ENCODE measurements around the gene SMYD3. TPM values are rescaled to one million over a fixed set of nuclear protein-coding genes. Genes with fewer than 3 reads are reported as not detected.

The SMYD3 gene
- total RNA-seq, 4 donors from 2014 or later = 10.5 to 36.4 (median 22.5) TPM

DNA sequence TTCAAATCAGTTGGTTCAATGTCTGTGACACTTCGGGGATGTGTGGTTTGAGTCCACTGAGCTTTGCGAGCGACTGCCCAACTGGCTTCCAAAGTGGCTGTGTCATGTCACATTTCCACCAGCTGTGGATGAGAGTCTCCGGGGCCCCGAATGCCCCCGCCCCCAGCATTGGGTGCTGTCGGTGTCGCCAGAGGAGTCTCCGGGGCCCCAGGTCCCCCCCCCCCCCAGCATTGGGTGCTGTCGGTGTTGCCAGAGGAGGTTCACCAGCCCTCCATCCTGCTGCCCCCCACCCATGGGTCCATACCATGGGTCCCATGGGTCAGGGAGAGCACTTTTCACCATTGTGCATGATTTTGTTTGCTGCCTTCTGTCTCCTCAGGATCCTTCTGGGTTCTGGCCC is 9.0 kb upstream of the SMYD3 start:
- Histone ChIP-seq H3K27me3 (no peaks in the 10 kb centered on the region), H3K36me3 (no peaks in the 10 kb centered on the region), H3K4me1 (no peaks in the 10 kb centered on the region), H3K4me3 (no peak overlapping the region), H3K27ac (no peak overlapping the region), H3K9me3 (peaks cover 0 to 7% of the 10 kb centered on the region in 2 donors)
- no peak for DNase-seq
- intact Hi-C loops (cut with DNase I; ENCODE audit: low total_unique reads) = no loop called here
- TF ChIP-seq, protein P1, sequence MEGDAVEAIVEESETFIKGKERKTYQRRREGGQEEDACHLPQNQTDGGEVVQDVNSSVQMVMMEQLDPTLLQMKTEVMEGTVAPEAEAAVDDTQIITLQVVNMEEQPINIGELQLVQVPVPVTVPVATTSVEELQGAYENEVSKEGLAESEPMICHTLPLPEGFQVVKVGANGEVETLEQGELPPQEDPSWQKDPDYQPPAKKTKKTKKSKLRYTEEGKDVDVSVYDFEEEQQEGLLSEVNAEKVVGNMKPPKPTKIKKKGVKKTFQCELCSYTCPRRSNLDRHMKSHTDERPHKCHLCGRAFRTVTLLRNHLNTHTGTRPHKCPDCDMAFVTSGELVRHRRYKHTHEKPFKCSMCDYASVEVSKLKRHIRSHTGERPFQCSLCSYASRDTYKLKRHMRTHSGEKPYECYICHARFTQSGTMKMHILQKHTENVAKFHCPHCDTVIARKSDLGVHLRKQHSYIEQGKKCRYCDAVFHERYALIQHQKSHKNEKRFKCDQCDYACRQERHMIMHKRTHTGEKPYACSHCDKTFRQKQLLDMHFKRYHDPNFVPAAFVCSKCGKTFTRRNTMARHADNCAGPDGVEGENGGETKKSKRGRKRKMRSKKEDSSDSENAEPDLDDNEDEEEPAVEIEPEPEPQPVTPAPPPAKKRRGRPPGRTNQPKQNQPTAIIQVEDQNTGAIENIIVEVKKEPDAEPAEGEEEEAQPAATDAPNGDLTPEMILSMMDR (IDR thresholded peaks at IDR 0.05) = no peak
- no peak for TF ChIP-seq POLR2A (IDR thresholded peaks at IDR 0.05)

DNA sequence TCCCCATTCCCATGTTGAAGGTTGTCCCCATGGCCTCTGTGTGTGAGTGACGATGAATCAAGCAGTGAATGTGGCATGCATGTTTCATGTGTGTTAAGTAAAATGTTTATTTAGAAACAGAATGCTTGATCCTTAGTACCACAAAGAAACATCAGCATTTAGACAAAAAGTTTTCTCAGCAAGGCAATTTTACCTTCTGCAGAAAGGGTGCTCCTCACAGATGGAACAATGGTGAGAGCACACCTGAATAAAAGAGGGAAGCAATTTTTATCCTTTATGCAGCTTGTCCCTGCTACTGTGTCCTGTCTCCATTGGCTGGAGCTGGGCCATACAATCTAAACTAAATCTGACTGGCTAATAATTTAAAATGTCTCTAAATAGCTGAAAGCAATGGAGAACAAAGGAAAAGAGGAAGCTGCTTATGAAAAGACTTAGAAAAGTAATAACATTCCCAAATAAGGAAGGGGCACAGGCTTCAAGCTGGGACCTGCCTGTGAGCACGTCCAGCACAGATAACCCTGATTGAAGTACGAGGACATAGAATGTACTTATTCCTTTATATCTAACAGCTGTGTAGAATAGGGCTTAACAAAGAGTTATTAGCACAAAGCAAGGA is 8.4 kb upstream of the SMYD3 start:
- DNase-seq = no peak
- no peaks in the 10 kb centered on the region for H3K27me3 ChIP-seq
- TF ChIP-seq, protein P1 (IDR thresholded peaks at IDR 0.05) = no peak
- no peak for TF ChIP-seq POLR2A (IDR thresholded peaks at IDR 0.05)
- intact Hi-C loops (cut with DNase I; ENCODE audit: low total_unique reads) = no loop called here
- no peaks in the 10 kb centered on the region for H3K4me1 ChIP-seq
- H3K9me3 ChIP-seq = peaks cover 0 to 7% of the 10 kb centered on the region in 2 donors
- no peak overlapping the region for H3K4me3 ChIP-seq
- H3K27ac ChIP-seq = no peak overlapping the region
- H3K36me3 ChIP-seq = no peaks in the 10 kb centered on the region

DNA sequence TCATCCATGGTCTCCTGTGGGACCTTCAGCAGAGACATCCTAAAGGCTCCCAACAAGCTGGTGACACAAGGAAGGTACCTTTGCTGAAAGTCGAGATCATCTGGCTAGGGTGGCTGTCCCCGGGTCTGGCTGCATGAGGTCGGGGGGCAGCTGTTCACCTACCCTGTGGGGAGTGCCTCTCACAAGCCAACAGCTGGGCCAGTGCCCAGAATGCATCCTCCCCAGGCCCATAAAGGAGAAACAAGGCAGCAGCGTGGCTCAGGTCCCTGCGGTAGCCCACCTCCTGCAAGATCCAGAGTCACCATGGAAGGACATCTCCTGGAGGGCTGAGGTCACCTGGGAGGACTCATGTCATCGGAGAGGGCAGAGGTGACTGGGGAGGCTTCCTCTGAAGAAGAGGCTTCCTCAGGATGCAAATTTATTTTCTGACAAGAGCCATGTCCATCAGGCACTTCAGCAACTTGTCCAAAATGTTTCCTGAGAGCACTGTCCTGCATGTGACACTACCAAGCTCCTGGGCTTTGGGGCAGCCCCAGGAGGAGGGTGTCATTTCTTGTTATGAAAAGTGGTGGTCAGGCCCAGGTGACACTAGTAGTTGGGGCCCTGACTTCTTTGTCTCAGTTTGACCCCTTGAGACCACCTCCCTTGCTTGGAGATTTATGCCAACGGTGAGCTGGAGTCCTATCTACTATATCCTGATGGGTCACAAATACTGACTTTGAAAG is 6.7 kb upstream of the SMYD3 start:
- Histone ChIP-seq H3K4me3 (no peak overlapping the region), H3K27me3 (no peaks in the 10 kb centered on the region), H3K27ac (no peak overlapping the region), H3K9me3 (peaks cover 0 to 7% of the 10 kb centered on the region in 2 donors), H3K4me1 (no peaks in the 10 kb centered on the region), H3K36me3 (no peaks in the 10 kb centered on the region)
- intact Hi-C loops (cut with DNase I; ENCODE audit: low total_unique reads) = no loop called here
- DNase-seq = no peak
- TF ChIP-seq, protein P1 (IDR thresholded peaks at IDR 0.05) = no peak
- TF ChIP-seq POLR2A (IDR thresholded peaks at IDR 0.05) = no peak

DNA sequence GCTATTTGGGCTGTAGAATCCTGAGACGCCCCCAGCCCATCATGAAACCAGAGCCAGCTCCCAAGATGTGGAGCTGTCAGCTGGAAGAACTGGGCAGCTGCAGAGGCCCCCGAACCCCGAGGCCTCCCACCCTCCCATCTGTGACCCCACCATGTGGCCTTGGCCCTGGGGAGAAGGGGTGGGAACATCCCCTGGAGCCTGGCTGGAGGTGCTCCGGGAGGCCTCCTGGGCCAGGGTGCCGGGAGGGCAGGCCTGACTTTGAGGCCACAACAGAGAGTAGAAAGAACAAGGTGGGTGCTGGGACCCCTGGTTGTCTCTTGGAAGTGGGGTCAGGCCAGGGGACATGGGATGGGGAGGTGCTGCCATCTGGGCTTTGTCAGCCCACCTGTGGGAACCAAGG is 6.0 kb upstream of the SMYD3 start:
- TF ChIP-seq, protein P1 (IDR thresholded peaks at IDR 0.05) = no peak
- TF ChIP-seq POLR2A (IDR thresholded peaks at IDR 0.05) = no peak
- DNase-seq = no peak
- H3K9me3 ChIP-seq = peaks cover 0 to 7% of the 10 kb centered on the region in 2 donors
- no peaks in the 10 kb centered on the region for H3K4me1 ChIP-seq
- no peak overlapping the region for H3K27ac ChIP-seq
- intact Hi-C loops (cut with DNase I; ENCODE audit: low total_unique reads) = no loop called here
- H3K27me3 ChIP-seq = no peaks in the 10 kb centered on the region
- no peaks in the 10 kb centered on the region for H3K36me3 ChIP-seq
- no peak overlapping the region for H3K4me3 ChIP-seq

DNA sequence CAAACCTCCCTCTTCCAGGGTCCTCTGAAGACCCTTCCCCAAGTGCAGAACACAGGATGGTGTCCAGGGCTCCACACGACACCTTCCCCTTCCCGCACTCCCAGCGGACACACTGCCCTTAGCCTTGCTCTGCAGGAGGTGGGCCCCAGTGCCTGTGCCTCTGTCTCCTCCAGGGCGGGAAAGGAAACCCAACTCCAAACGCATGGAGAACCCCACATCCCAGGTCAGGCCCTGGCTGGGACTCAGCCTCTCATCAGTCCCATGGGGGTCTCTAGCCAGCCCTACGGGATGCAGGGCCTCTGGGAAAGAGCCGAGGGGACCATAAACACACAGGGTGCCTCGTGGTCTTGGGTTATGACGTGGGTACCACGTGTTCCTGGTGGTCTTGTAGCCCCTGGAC is 5.6 kb upstream of the SMYD3 start:
- Histone ChIP-seq H3K4me3 (no peak overlapping the region), H3K36me3 (no peaks in the 10 kb centered on the region), H3K27me3 (no peaks in the 10 kb centered on the region), H3K27ac (no peak overlapping the region), H3K9me3 (peaks cover 0 to 7% of the 10 kb centered on the region in 2 donors), H3K4me1 (no peaks in the 10 kb centered on the region)
- no peak for TF ChIP-seq POLR2A (IDR thresholded peaks at IDR 0.05)
- TF ChIP-seq, protein P1 (IDR thresholded peaks at IDR 0.05) = no peak
- intact Hi-C loops (cut with DNase I; ENCODE audit: low total_unique reads) = no loop called here
- DNase-seq = no peak
